PC-3 (cell line): ENCODE measurements around the gene IFNGR1. TPM values are rescaled to one million over a fixed set of nuclear protein-coding genes. Genes with fewer than 3 reads are reported as not detected.

Experiments
- ATAC-seq: fragments of 200-7000 bp; cut with Tn5 transposase; 2 replicates; pipeline ENCODE4 v1.9.1; 2020; ENCODE audit warnings: mild to moderate bottlenecking, moderate library complexity
- BruUV-seq: library from RNA; stranded (reverse); fragments of 400-500 nt; replicated peaks from 2 replicates; lab custom pipeline; 2021; lab: Mats Ljungman, UMichigan
- CTCF ChIA-PET: fragments of 300-600 bp; sonication (Branson Sonifier 250); formaldehyde crosslinking; loops from one replicate; lab custom pipeline; 2022; ENCODE audit warnings: antibody characterized with exemption; lab: Charles Lee
- POLR2A ChIA-PET: fragments of 300-600 bp; sonication (Branson Sonifier 250); formaldehyde crosslinking; loops from one replicate; lab custom pipeline; 2022; ENCODE audit warnings: antibody characterized with exemption; ENCODE audit not compliant: unreplicated experiment; lab: Charles Lee
- DNase-seq: peaks from one replicate; pipeline ENCODE4 v3.0.0-alpha.2; 2015
- H2AFZ ChIP-seq: fragments of 300-600 bp; sonication (generic); 2 replicates; pipeline ENCODE4 v1.6.0; 2016; ENCODE audit warnings: antibody characterized with exemption, low read length
- H3F3A ChIP-seq: fragments of 300-600 bp; sonication (generic); one replicate; pipeline ENCODE4 v1.6.0; 2017; ENCODE audit warnings: antibody characterized with exemption, low read length, control low read depth, mild to moderate bottlenecking; ENCODE audit not compliant: unreplicated experiment
- H3K27ac ChIP-seq: fragments of 300-600 bp; sonication (generic); 2 replicates; pipeline ENCODE4 v1.5.1; 2016; ENCODE audit warnings: mild to moderate bottlenecking, low read length
- H3K27me3 ChIP-seq: fragments of 300-600 bp; sonication (generic); 2 replicates; pipeline ENCODE4 v1.6.1; 2016; ENCODE audit warnings: low read length, mixed read lengths
- H3K36me3 ChIP-seq: fragments of 300-600 bp; sonication (generic); 2 replicates; pipeline ENCODE4 v1.6.1; 2016; ENCODE audit warnings: low read depth, mixed run types, low read length, mixed read lengths
- H3K4me1 ChIP-seq: fragments of 300-600 bp; sonication (generic); 2 replicates; pipeline ENCODE4 v1.5.1; 2016; ENCODE audit warnings: low read length; ENCODE audit not compliant: insufficient read depth
- H3K4me2 ChIP-seq: fragments of 300-600 bp; sonication (generic); 2 replicates; pipeline ENCODE4 v1.6.0; 2016; ENCODE audit warnings: low read length
- H3K4me3 ChIP-seq: fragments of 300-600 bp; sonication (generic); 2 replicates; pipeline ENCODE4 v1.5.1; 2016; ENCODE audit warnings: mild to moderate bottlenecking, low read length, mixed read lengths
- H3K79me2 ChIP-seq: fragments of 300-600 bp; sonication (generic); 2 replicates; pipeline ENCODE4 v1.6.1; 2017; ENCODE audit warnings: low read length, mixed read lengths
- H3K9ac ChIP-seq: fragments of 300-600 bp; sonication (generic); 2 replicates; pipeline ENCODE4 v1.6.0; 2016; ENCODE audit warnings: mild to moderate bottlenecking, low read length
- H3K9me2 ChIP-seq: fragments of 300-600 bp; sonication (generic); replicated peaks from 2 replicates; pipeline ENCODE4 v1.6.1; 2016; ENCODE audit warnings: mixed run types, low read length, mixed read lengths
- H3K9me3 ChIP-seq: fragments of 300-600 bp; sonication (generic); 2 replicates; pipeline ENCODE4 v1.6.1; 2016; ENCODE audit warnings: low read length, mixed read lengths
- H4K20me1 ChIP-seq: fragments of 300-600 bp; sonication (generic); 2 replicates; pipeline ENCODE4 v1.6.1; 2016; ENCODE audit warnings: low read length, mixed read lengths
- EZH2 ChIP-seq: fragments of 300-600 bp; sonication (generic); IDR thresholded peaks from one replicate; pipeline ENCODE4 v1.6.1; 2017; ENCODE audit warnings: antibody characterized with exemption, mild to moderate bottlenecking, low read length; ENCODE audit not compliant: unreplicated experiment
- EZH2phosphoT487 ChIP-seq: fragments of 300-600 bp; sonication (generic); IDR thresholded peaks from 2 replicates; pipeline ENCODE4 v1.6.1; 2018; ENCODE audit warnings: mild to moderate bottlenecking, antibody characterized with exemption, low read length, borderline replicate concordance
- intact Hi-C: fragments of 100-400 bp; cut with micrococcal nuclease; formaldehyde crosslinking; loops from 2 replicates; pipeline ENCODE4 v1.9.0; 2023
- total RNA-seq: library from RNA; depleted of rRNA; stranded (reverse); fragments of >200 nt; gene quantifications from 2 replicates; pipeline ENCODE4 v1.2.3, GENCODE V29; 2014
- TF ChIP-seq, protein P1 (sequence below): fragments of 300-600 bp; sonication (generic); conservative IDR thresholded peaks from 2 replicates; pipeline ENCODE4 v1.5.1; 2017; ENCODE audit warnings: antibody characterized with exemption, low read depth, mild to moderate bottlenecking, low read length

Gene IFNGR1
- total RNA-seq, 1 experiment from 2014 or later, result 24.6 TPM

DNA sequence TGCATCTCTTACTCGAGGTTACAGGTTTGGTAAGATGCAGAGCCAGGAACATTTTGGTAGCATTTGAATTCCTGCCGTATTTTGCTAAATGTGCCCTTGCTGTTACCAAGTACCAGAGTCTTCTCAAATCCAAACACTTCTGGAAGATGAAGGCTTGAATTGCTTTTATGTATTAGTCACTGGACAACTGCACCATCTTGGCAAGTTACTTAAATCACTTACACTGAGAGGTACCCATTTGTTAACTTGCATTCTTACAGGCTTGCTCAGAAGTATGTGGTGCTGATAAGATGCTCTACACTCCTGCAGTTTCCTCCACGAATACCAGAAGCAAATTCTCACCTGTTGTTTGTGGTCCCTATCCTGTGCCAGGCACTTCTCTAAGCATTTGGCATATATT is 58.4 kb downstream of the IFNGR1 start:
- Histone ChIP-seq H3K4me1 (no peaks in the 10 kb centered on the region), H3K9me3 (no peaks in the 10 kb centered on the region), H3K4me3 (no peak overlapping the region), H3K9me2 (no peaks in the 10 kb centered on the region), H3K27me3 (no peaks in the 10 kb centered on the region), H4K20me1 (no peaks in the 10 kb centered on the region), H3K27ac (no peak overlapping the region), H3F3A (no peaks in the 10 kb centered on the region), H3K9ac (no peak overlapping the region), H2AFZ (no peak overlapping the region), H3K36me3 (no peaks in the 10 kb centered on the region), H3K79me2 (no peaks in the 10 kb centered on the region), H3K4me2 (no peak overlapping the region)
- peak; percentile 19 for DNase-seq
- POLR2A ChIA-PET, result no interaction called here
- no TSS peak for BruUV-seq
- no peak for ATAC-seq
- CTCF ChIA-PET, result no interaction called here
- TF ChIP-seq EZH2phosphoT487, result no peak
- TF ChIP-seq EZH2, result no peak
- TF ChIP-seq, protein P1, sequence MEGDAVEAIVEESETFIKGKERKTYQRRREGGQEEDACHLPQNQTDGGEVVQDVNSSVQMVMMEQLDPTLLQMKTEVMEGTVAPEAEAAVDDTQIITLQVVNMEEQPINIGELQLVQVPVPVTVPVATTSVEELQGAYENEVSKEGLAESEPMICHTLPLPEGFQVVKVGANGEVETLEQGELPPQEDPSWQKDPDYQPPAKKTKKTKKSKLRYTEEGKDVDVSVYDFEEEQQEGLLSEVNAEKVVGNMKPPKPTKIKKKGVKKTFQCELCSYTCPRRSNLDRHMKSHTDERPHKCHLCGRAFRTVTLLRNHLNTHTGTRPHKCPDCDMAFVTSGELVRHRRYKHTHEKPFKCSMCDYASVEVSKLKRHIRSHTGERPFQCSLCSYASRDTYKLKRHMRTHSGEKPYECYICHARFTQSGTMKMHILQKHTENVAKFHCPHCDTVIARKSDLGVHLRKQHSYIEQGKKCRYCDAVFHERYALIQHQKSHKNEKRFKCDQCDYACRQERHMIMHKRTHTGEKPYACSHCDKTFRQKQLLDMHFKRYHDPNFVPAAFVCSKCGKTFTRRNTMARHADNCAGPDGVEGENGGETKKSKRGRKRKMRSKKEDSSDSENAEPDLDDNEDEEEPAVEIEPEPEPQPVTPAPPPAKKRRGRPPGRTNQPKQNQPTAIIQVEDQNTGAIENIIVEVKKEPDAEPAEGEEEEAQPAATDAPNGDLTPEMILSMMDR, result no peak
- intact Hi-C loops, result no loop called here

- Histone ChIP-seq H3K9me3 (no peaks in the 10 kb centered on the region), H3F3A (no peaks in the 10 kb centered on the region), H3K4me1 (no peaks in the 10 kb centered on the region), H3K36me3 (no peaks in the 10 kb centered on the region), H3K4me2 (no peak overlapping the region), H3K4me3 (no peak overlapping the region), H4K20me1 (no peaks in the 10 kb centered on the region), H3K79me2 (no peaks in the 10 kb centered on the region), H2AFZ (no peak overlapping the region), H3K9ac (no peak overlapping the region), H3K9me2 (no peaks in the 10 kb centered on the region), H3K27me3 (no peaks in the 10 kb centered on the region), H3K27ac (no peak overlapping the region)
- no peak for TF ChIP-seq EZH2
- TF ChIP-seq, protein P1, result no peak
- TF ChIP-seq EZH2phosphoT487, result no peak
- CTCF ChIA-PET, result no interaction called here
- no peak for ATAC-seq
- DNase-seq, result no peak
- intact Hi-C loops, result no loop called here
- no TSS peak for BruUV-seq
- POLR2A ChIA-PET, result no interaction called here
Measured at GRCh38 chr6:137159912-137160311, 59.3 kb downstream of the IFNGR1 start.

GRCh38 chr6:137157601-137158000 is 61.6 kb downstream of the IFNGR1 start:
- H3K9me3 ChIP-seq, result no peaks in the 10 kb centered on the region
- POLR2A ChIA-PET, result no interaction called here
- no peaks in the 10 kb centered on the region for H3K36me3 ChIP-seq
- no peaks in the 10 kb centered on the region for H3F3A ChIP-seq
- CTCF ChIA-PET, result no interaction called here
- no peak overlapping the region for H3K9ac ChIP-seq
- no peak overlapping the region for H3K4me2 ChIP-seq
- no peak for ATAC-seq
- no peaks in the 10 kb centered on the region for H3K4me1 ChIP-seq
- no peak for TF ChIP-seq EZH2
- TF ChIP-seq, protein P1, result no peak
- no peak for TF ChIP-seq EZH2phosphoT487
- BruUV-seq, result no TSS peak
- intact Hi-C loops, result no loop called here
- no peak overlapping the region for H2AFZ ChIP-seq
- DNase-seq, result no peak
- H3K27ac ChIP-seq, result no peak overlapping the region
- no peaks in the 10 kb centered on the region for H3K9me2 ChIP-seq
- H3K27me3 ChIP-seq, result no peaks in the 10 kb centered on the region
- H4K20me1 ChIP-seq, result no peaks in the 10 kb centered on the region
- H3K4me3 ChIP-seq, result no peak overlapping the region
- no peaks in the 10 kb centered on the region for H3K79me2 ChIP-seq
